Effector memory CD4-positive, alpha-beta T cell (primary cell): ENCODE data around the gene NAXE.

Experiments used
- DNase-seq, 3 donors: peaks; one replicate each; pipeline ENCODE4 v3.0.0-alpha.2; 2020
- H3K27ac ChIP-seq: 2 replicates; pipeline ENCODE4 v1.7.0; 2013; ENCODE audit warnings: mild to moderate bottlenecking, low read length, moderate library complexity; ENCODE audit not compliant: insufficient read depth, poor library complexity, severe bottlenecking
- H3K27me3 ChIP-seq: replicated peaks from 2 replicates; pipeline ENCODE4 v1.7.0; 2013; ENCODE audit warnings: mild to moderate bottlenecking, low read length; ENCODE audit not compliant: insufficient read depth, control insufficient read depth, poor library complexity, severe bottlenecking
- H3K36me3 ChIP-seq: 2 replicates; pipeline ENCODE4 v1.7.0; 2013; ENCODE audit warnings: mild to moderate bottlenecking, low read length, moderate library complexity; ENCODE audit not compliant: control insufficient read depth, insufficient read depth
- H3K4me1 ChIP-seq: 2 replicates; pipeline ENCODE4 v1.7.0; 2013; ENCODE audit warnings: low read length, mild to moderate bottlenecking; ENCODE audit not compliant: control insufficient read depth, insufficient read depth, poor library complexity, severe bottlenecking
- H3K4me3 ChIP-seq: 2 replicates; pipeline ENCODE4 v1.7.0; 2013; ENCODE audit warnings: low read length, low read depth, mild to moderate bottlenecking; ENCODE audit not compliant: insufficient read depth, poor library complexity, severe bottlenecking
- H3K9me3 ChIP-seq: 2 replicates; pipeline ENCODE4 v1.7.0; 2013; ENCODE audit warnings: mild to moderate bottlenecking, low read length, moderate library complexity; ENCODE audit not compliant: control insufficient read depth
- total RNA-seq, 3 donors: gene quantifications; one replicate each; lab custom pipeline; 2026; lab: John Stamatoyannopoulos, UW

The NAXE gene
- total RNA-seq = 16.2 to 22.3 (median 16.5) reads per million in 3 donors

DNA sequence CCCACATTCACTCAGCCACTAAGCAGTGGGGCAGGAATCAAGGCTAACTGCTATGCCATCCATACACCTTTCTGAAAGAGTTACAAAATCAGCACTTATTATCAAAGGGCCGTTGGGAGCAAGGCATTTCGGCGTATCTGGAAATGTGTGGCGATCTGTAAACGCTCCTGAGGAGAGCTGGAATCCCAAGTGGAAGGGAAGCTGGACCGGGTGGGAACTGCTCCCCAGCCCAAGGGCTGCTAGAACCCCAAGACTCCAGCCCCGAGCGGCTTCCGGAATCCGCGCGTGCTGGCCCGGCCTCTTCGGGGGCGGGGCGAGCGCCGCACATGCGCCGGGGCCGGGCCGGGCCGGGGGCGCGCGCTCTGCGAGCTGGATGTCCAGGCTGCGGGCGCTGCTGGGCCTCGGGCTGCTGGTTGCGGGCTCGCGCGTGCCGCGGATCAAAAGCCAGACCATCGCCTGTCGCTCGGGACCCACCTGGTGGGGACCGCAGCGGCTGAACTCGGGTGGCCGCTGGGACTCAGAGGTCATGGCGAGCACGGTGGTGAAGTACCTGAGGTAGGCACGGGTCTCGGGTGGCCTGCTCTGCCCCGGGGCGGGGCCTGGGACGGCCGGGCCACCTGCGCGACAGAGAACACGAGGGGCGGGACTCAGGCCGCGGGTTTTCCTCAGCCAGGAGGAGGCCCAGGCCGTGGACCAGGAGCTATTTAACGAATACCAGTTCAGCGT is at the start of gene NAXE:
Gene NAXE (plus strand): TSS at position 345 of the 726 bp plus-strand sequence. CDS start 29 bp downstream, at position 374.
- Histone ChIP-seq H3K27ac (peak within 1 kb of the TSS; percentile 64), H3K27me3 (no peaks in the 10 kb centered on the region), H3K9me3 (no peaks in the 10 kb centered on the region), H3K36me3 (peaks cover 24% of the 10 kb centered on the region), H3K4me3 (peak within 1 kb of the TSS; percentile 57), H3K4me1 (peaks cover 6% of the 10 kb centered on the region)
- DNase-seq = peak; percentile 43 to 64 (median 55)

DNA sequence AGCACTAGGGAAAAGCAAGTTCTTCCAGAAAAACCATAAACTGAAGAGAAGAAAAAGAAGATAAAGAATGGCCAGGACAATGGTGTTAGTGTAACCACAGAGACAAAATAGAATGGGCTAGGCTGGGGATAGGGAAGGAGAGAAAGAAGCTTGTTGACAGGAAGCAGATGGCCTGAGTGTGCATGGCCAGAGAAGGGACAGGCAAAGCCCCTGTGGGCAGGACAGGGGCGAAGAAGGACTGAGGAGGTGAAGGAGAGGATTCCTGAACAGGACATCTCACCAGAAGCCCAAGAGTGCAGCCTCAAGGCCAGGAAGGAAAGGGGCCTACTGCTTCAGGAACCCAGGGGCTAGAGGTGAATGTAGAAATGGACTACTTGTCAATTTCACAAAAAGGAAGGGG is 48.5 kb upstream of the NAXE start:
- Histone ChIP-seq H3K4me1 (no peaks in the 10 kb centered on the region), H3K27me3 (no peaks in the 10 kb centered on the region), H3K4me3 (no peak overlapping the region), H3K36me3 (no peaks in the 10 kb centered on the region), H3K9me3 (no peaks in the 10 kb centered on the region), H3K27ac (no peak overlapping the region)
- DNase-seq = no peak

DNA sequence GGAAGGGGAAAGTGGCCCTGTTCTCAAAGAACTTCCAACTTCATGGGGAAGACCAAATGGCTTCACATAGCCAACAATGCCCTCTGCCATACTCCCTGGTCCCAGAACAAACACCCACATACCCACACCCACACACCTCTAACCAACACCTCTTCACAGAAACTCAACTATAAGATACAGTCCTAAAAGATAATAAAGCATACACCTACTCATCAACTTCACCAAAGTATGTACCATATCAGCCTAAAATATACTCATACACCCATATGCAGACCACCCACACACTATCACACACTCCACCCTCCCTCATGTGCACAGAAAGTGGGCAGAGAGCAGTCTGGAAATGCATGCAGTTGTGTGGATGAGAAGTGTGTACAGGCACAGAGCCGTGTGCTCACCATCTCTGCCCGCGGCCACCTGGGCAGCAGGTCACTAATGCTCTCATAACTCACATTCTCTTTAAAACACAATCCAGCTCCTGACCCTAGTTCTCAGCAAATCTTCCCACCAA is 46.9 kb upstream of the NAXE start:
- DNase-seq = no peak
- no peaks in the 10 kb centered on the region for H3K27me3 ChIP-seq
- H3K27ac ChIP-seq = no peak overlapping the region
- H3K4me3 ChIP-seq = no peak overlapping the region
- no peaks in the 10 kb centered on the region for H3K36me3 ChIP-seq
- no peaks in the 10 kb centered on the region for H3K9me3 ChIP-seq
- H3K4me1 ChIP-seq = no peaks in the 10 kb centered on the region

DNA sequence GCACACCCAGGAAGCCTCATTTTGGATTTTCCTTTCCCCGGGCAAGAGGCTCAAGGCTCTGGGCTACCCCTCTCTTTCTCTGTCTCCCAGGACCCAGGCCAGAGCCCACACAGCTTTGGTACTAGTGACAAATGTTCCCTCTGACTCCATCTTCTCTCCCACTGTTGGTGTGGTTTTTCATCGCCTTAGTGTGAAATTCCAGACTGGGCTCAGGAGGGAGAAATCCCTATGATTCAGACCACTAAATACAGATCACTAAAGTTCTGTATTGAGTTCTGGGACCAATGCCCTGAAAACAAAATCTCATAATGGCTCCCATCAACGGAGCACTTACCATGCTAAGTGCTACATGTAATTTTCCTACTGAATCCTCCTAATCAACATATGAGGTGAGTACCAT is 45.3 kb upstream of the NAXE start:
- Histone ChIP-seq H3K27me3 (no peaks in the 10 kb centered on the region), H3K36me3 (no peaks in the 10 kb centered on the region), H3K9me3 (no peaks in the 10 kb centered on the region), H3K4me1 (no peaks in the 10 kb centered on the region), H3K4me3 (no peak overlapping the region), H3K27ac (no peak overlapping the region)
- no peak for DNase-seq

DNA sequence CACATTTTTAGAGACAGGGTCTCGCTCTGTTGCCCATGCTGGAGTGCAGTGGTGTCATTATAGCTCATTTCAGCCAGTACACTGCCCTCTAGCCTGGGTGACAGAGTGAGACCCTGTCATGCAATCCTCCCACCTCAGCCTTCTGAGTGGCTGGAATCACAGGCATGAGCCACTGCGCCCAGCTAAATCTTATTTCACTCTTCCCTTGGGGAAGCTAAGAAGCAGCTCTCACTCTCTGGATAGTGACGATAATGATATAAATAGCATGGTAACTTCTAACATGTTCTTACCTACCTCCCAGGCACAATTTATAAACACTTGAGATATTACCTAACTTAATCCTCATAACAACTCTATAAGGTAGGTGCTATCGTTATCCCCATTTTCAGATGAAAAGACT is 44.1 kb upstream of the NAXE start:
- Histone ChIP-seq H3K4me1 (no peaks in the 10 kb centered on the region), H3K27ac (no peak overlapping the region), H3K4me3 (no peak overlapping the region), H3K9me3 (no peaks in the 10 kb centered on the region), H3K27me3 (no peaks in the 10 kb centered on the region), H3K36me3 (no peaks in the 10 kb centered on the region)
- no peak for DNase-seq

DNA sequence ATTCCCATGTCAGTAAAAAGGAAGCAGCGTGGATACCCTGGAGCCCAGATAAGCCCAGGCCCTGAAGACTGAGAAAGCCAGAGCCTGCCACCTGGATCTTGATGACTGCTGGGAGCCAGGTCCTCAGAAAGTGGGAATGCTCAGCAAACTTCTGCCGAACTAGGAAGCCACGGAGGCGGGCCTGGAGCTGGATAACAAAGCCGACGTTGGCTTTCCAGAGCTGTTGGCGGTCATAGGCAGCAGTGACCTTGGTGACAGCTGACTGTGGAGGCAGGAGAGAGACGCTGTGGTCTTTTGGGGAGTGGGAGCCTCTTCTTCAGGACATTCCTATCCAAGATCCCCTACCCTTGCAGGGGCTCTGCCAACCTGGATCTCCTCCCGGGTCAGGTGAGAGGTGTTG is 43.6 kb upstream of the NAXE start:
- no peaks in the 10 kb centered on the region for H3K27me3 ChIP-seq
- no peaks in the 10 kb centered on the region for H3K36me3 ChIP-seq
- no peaks in the 10 kb centered on the region for H3K4me1 ChIP-seq
- DNase-seq = no peak
- no peak overlapping the region for H3K4me3 ChIP-seq
- H3K27ac ChIP-seq = no peak overlapping the region
- no peaks in the 10 kb centered on the region for H3K9me3 ChIP-seq

DNA sequence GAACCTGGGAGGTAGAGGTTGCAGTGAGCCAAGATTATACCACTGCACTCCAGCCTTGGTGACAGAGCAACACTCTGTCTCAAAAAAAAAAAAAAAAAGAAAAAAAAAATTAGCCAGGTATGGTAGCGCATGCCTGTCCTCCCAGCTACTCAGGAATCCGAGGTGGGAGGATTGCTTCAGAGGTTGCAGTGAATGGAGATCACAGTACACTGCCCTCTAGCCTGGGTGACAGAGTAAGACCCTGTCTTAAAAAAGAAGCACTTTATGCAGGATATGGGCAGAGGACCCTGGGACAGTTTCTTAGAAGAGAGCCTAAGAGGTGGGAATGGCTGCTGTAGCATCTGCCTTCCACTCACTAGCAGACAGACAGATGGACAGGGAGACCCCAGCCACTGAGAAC is 42.2 kb upstream of the NAXE start:
- H3K27me3 ChIP-seq = no peaks in the 10 kb centered on the region
- no peaks in the 10 kb centered on the region for H3K36me3 ChIP-seq
- no peaks in the 10 kb centered on the region for H3K4me1 ChIP-seq
- DNase-seq = no peak
- no peaks in the 10 kb centered on the region for H3K9me3 ChIP-seq
- H3K27ac ChIP-seq = no peak overlapping the region
- no peak overlapping the region for H3K4me3 ChIP-seq

DNA sequence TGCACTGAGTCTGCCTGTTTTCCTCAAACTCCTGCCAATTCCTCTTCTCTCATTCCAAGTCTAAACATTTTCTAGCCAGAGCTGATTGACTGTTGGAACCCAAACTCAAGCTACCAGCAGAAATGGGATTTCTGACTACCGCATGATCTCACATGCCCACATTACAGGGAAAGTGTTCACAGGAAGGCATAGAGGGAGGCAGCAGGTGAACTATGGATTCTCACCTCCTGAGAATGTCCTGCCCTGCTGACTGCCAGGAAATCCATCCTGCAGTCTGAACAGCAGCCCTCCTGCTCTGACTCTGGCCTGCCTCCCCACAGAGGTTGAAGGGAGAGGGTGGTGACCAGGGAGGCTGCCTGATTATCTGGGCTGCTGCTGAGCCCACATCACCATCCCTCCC is 41.7 kb upstream of the NAXE start:
- DNase-seq = no peak
- Histone ChIP-seq H3K27ac (no peak overlapping the region), H3K4me1 (no peaks in the 10 kb centered on the region), H3K9me3 (no peaks in the 10 kb centered on the region), H3K4me3 (no peak overlapping the region), H3K36me3 (no peaks in the 10 kb centered on the region), H3K27me3 (no peaks in the 10 kb centered on the region)

DNA sequence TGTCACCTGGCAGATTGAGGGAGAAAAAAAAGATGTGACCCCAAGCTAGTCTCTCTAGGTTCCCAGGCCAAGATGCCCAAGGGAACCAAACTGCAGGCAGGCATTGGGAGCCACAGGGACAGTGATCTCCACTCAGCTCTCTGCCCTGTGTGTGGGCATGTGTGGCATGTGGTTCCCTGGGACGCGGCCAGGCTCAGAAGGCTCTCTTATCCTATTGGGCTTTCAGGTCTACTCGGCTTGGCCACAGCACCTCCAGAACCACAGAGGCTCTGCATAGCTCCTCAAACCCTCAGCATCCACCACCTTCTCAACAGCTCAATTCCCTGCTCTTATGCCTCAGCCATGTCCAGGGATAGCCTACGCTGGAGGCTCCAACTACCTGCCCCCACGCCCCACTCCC is 41.2 kb upstream of the NAXE start:
- Histone ChIP-seq H3K4me1 (no peaks in the 10 kb centered on the region), H3K27ac (no peak overlapping the region), H3K4me3 (no peak overlapping the region), H3K27me3 (no peaks in the 10 kb centered on the region), H3K36me3 (no peaks in the 10 kb centered on the region), H3K9me3 (no peaks in the 10 kb centered on the region)
- no peak for DNase-seq

DNA sequence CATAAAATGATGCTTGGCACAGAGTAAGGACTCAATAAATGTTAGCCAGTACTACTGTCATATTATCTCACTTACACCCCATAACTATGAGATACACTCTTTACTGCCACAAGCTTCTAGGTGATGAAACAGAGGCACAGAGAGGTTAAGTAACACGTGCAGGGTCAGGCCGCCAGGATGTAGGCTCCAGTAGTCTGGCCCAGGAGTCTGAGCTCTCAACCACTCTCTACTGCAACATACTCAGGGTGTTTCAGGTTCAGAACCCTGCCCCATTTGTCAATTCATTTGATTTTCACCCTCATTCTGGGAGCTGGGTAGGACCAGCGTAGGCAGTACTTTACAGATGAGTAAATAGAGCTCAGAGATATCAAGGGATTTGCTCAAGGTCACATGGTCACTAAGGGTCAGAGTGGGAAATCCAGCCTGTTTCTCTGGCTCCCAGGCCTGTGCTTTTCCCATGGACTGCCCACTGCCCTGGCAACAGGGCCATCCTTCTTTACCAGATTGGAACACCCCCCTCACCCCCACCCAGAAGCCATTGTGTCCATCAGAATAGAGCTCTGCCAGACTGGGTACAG is 40.4 kb upstream of the NAXE start:
- Histone ChIP-seq H3K36me3 (no peaks in the 10 kb centered on the region), H3K9me3 (no peaks in the 10 kb centered on the region), H3K4me3 (no peak overlapping the region), H3K27me3 (no peaks in the 10 kb centered on the region), H3K27ac (no peak overlapping the region), H3K4me1 (no peaks in the 10 kb centered on the region)
- no peak for DNase-seq
